ENCODE data around the gene SEC22B.
"Not testable (repeated sequence)": the region's sequence is repeated elsewhere in the genome, so short reads cannot be mapped to it uniquely, and the experiment has no call there.

SEC22B gene

DNA sequence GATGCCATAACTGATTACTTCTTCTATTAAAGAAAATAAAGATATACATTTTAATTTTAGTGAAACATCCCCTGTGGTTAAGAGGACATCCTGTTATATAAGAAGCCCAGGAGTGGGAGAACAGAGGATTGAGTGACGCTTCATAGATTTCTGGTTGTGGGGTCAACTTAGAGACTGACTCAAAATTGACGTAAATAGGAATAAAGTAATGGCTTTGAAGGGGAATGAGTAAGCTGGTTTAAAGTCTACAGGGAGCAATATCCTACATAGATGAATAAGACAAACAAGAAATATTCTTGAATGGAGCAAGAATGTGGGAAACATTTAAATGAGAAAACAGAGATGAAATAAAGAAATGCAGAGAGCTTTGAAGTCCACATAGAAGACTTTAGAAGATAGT, 60.2 kb downstream of the SEC22B start:
- not testable (repeated sequence) for DNase-seq (ENCODE audit: low read depth in 2 of 2)

DNA sequence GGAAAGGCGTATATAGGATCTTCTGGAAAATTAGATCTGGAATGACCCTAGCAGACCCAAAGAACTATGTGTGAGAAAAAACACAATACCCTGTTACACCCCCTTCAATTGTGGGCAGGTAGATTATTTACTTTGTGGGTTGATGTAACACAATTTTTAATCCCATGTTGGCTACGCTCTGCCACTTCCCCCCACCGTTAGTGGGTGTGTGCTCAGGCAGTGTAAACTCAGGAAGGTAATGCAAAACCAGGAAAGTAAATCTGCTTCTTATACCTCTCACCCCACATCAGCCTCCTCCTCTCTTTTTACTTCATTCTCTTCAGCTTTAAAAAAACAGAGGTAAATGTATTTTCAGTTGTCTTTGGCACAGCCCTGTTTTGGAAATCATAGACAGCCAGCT, 63.2 kb downstream of the SEC22B start:
- not testable (repeated sequence) for DNase-seq (ENCODE audit: low read depth in 2 of 2)

DNA sequence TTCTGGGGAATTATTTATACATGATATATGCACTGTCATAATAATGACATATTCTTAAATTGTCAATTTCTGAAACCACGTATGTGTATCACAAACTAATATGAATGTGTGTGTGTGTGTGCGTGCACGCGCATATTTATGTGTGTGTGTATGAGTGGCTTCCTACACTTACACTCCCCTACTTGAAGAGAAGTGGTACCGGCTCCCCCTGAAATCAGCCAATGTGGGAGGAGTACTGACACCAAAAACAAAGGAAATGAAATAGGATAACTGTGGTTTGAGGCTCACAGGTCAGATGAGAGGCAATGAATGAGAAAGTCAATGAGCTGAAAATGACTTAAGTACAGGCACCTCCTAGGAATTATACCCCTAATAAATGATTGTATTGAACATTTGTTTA, 64.1 kb downstream of the SEC22B start:
- not testable (repeated sequence) for DNase-seq (ENCODE audit: low read depth in 2 of 2)

DNA sequence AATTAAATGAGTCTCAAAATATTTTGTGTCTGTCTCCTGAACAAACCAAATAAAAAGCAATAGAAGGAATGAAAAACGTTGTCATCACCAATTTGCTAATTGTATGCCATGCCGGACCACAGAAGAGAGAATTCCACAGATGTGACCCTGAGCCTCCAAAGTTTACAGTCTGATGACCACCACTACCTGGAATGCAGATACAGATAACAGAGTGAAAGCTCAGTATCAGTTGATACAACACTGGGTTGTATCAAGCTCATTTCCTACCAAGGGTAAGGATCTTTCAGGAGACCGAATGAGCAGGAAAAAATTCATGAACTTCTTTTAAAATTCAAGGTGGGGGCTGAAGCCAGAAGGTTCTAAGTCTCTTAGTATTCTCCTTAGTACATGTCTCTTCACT, 64.5 kb downstream of the SEC22B start:
- DNase-seq (ENCODE audit: low read depth in 2 of 2) = not testable (repeated sequence)

DNA sequence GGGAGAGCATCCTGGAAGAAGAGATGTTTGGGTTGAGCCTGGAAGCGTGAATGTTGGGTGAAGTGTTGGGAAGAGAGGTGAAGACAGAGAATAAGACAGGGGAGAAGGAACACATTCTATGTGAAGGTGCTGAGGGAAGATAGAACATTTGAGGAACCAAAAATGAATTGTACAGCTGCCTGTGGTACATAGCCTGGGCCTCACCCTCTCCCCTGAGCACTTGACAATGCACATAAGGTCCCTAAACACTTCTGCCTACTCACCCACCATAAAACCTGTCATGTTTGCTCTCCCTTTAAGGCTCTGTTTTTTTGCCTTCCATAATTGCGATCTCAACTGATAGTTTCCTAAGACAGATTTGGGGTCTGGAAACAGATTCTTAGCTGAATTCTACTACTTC, 65.3 kb downstream of the SEC22B start:
- DNase-seq (ENCODE audit: low read depth in 2 of 2) = not testable (repeated sequence)

DNA sequence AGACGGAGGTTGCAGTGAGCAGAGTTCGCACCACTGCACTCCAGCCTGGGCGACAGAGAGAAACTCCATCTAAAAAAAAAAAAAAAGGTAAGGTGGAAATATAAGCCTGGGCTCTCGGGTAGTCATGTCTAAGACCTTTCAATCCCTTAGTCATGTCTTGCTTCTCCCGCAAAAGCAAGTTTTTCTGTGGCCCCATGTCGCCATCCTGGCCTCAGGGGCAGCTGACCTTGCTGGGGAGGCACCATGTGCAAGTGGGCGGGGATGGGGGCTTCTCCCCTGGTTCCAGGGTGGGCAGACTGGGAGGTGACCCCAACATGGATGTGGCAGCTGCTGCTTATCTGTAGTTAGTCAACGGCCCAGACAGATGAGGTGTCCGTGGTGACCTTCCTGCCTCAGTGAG, 66.7 kb downstream of the SEC22B start:
- DNase-seq (ENCODE audit: low read depth in 2 of 2) = not testable (repeated sequence)

DNA sequence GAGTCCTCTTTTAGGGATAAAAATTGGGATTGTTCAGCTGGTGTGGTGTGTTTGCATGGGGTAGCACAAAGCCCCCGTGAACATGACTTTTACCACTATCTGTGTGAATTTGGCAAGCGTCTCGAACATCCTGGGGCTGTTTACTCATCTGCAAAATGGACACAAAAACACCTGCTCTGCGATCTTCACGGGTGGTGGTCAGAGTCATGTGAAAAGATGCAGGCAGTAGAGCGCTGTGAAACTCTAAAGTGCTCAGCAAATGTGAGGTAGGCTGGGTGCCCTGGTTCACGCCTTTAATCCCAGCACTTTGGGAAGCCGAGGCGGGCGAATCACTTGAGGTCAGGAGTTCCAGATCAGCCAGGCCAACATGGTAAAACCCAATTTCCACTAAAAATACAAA, 67.1 kb downstream of the SEC22B start:
- not testable (repeated sequence) for DNase-seq (ENCODE audit: low read depth in 2 of 2)

DNA sequence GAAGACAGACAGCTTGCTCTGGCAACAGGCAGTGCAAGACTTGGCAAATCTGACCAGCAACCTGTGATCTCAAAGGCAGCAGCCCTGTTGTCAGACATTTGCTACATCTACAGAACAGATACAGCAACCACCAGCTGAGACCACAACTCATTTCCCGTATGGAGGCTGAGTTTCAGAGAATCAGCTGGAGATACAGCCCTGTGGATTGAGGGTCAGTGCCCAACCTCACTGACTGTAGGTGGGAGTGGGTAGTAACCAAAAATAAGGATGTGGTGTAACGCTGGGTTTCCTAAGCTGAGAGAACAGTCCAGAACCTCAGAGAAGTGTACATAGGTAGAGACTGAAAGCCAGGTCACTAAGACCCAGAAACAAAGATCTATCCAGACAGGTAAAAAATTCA, 71.0 kb downstream of the SEC22B start:
- not testable (repeated sequence) for DNase-seq (ENCODE audit: low read depth in 2 of 2)

DNA sequence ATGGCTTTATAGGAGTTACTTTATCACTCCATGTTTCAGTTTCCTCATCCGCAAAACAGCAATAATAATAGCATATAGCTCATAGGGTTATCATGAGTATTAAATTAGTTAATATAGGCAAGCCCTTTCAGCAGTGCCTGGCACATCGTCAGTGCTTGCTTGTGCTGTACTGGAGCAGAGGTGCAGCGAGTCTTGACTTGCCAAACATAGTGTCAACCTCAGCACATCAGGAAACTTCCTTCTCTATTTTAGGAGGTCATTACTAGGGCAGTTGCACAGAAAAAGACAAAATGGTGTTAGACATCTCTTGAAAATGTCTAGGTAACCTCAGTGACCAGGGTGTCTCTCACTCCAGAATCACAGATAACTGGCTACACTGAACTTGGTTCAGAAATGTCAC, 72.6 kb downstream of the SEC22B start:
- DNase-seq (ENCODE audit: low read depth in 2 of 2) = not testable (repeated sequence)

DNA sequence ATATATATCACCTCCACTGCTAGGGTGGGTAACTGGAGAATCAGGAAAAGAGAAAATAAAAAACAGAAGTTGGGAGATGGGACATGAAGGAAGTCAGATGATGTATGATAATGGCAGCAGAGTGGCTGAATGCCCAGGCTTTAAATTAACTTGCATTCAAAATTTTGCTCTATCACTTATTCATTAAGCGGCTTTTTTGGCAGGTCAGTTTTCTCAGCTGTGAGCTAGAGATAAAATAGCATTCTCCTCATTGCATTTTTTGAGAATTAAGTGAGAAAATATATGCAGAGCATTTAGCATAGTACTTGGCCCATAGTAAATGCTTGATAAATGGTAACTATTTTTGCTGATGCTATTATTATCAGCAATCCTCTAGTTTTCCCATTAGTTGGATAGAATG, 74.7 kb downstream of the SEC22B start:
- DNase-seq (ENCODE audit: low read depth in 2 of 2) = not testable (repeated sequence)
